Esophagus squamous epithelium (tissue), 4 donors: ENCODE data around the gene MRAS.

ENCODE experiments used
- POLR2A ChIP-seq, 4 donors: fragments of 450-650 bp; IDR thresholded peaks; one replicate each; pipeline ENCODE4 v1.6.1; 2017; ENCODE audit warnings: antibody characterized with exemption in 4 of 4, mild to moderate bottlenecking in 4 of 4, moderate library complexity in 3 of 4
- TF ChIP-seq, protein P1 (sequence below), 6 experiments: fragments of 450-650 bp in 4 of 6; fragments of 200-600 bp in 2 of 6; sonication (generic) in 2 of 6; IDR thresholded peaks; one replicate each; pipeline ENCODE4 v1.5.1; 2016 to 2019; ENCODE audit warnings: antibody characterized with exemption in 6 of 6, mild to moderate bottlenecking in 4 of 6, moderate library complexity in 4 of 6

GRCh38 chr3:138448631-138449030, 100.3 kb downstream of the MRAS start:
- TF ChIP-seq, protein P1, sequence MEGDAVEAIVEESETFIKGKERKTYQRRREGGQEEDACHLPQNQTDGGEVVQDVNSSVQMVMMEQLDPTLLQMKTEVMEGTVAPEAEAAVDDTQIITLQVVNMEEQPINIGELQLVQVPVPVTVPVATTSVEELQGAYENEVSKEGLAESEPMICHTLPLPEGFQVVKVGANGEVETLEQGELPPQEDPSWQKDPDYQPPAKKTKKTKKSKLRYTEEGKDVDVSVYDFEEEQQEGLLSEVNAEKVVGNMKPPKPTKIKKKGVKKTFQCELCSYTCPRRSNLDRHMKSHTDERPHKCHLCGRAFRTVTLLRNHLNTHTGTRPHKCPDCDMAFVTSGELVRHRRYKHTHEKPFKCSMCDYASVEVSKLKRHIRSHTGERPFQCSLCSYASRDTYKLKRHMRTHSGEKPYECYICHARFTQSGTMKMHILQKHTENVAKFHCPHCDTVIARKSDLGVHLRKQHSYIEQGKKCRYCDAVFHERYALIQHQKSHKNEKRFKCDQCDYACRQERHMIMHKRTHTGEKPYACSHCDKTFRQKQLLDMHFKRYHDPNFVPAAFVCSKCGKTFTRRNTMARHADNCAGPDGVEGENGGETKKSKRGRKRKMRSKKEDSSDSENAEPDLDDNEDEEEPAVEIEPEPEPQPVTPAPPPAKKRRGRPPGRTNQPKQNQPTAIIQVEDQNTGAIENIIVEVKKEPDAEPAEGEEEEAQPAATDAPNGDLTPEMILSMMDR (IDR thresholded peaks at IDR 0.05): no peak
- no peak for TF ChIP-seq POLR2A (IDR thresholded peaks at IDR 0.05)
